Keratinocyte (primary cell): ENCODE measurements around the gene CDH8. TPM values are rescaled to one million over a fixed set of nuclear protein-coding genes. Genes with fewer than 3 reads are reported as not detected.

ENCODE experiments used
- DNase-seq: peaks from one replicate; pipeline ENCODE4 v3.0.0-alpha.2; 2011; ENCODE audit warnings: low read depth, missing footprints, low spot score
- FAIRE-seq: peaks from 2 replicates; lab custom pipeline; 2011; peaks lifted over from hg19 to GRCh38; lab: Jason Lieb, UNC
- H2AFZ ChIP-seq: 2 replicates; pipeline ENCODE4 v1.6.0; 2012; ENCODE audit warnings: low read length, control low read depth, inconsistent platforms; ENCODE audit not compliant: control insufficient read depth
- H3K27ac ChIP-seq: 2 replicates; pipeline ENCODE4 v1.5.1; 2011; ENCODE audit warnings: low read length; ENCODE audit not compliant: control insufficient read depth, insufficient read depth
- H3K27me3 ChIP-seq: 3 replicates; pipeline ENCODE4 v1.6.0; 2011; ENCODE audit warnings: low read length; ENCODE audit not compliant: control insufficient read depth, insufficient read depth; ENCODE audit errors: extremely low read depth
- H3K36me3 ChIP-seq, 2 experiments: 2 replicates in 1 of 2; 3 replicates in 1 of 2; pipeline ENCODE4 v1.5.1; 2011; ENCODE audit warnings: low read length in 2 of 2, mild to moderate bottlenecking in 1 of 2; ENCODE audit not compliant: control insufficient read depth in 2 of 2, insufficient read depth in 2 of 2; ENCODE audit errors: extremely low read depth in 1 of 2
- H3K4me1 ChIP-seq: 3 replicates; pipeline ENCODE4 v1.5.1; 2011; ENCODE audit warnings: low read length; ENCODE audit not compliant: control insufficient read depth, insufficient read depth; ENCODE audit errors: extremely low read depth
- H3K4me2 ChIP-seq: 3 replicates; pipeline ENCODE4 v1.6.0; 2011; ENCODE audit warnings: low read depth, low read length; ENCODE audit not compliant: control insufficient read depth, insufficient read depth; ENCODE audit errors: extremely low read depth
- H3K4me3 ChIP-seq, 3 experiments: fragments of 200-600 bp in 1 of 3; sonication (generic) in 1 of 3; 2 replicates in 2 of 3; 3 replicates in 1 of 3; pipeline ENCODE4 v1.5.1; 2011 to 2016; ENCODE audit warnings: low read length in 3 of 3, mild to moderate bottlenecking in 3 of 3, control low read depth in 2 of 3, inconsistent platforms in 1 of 3, low read depth in 1 of 3, mixed read lengths in 1 of 3, mixed run types in 1 of 3, moderate library complexity in 1 of 3; ENCODE audit not compliant: control insufficient read depth in 2 of 3, insufficient read depth in 2 of 3; ENCODE audit errors: extremely low read depth in 1 of 3
- H3K79me2 ChIP-seq: 2 replicates; pipeline ENCODE4 v1.6.0; 2012; ENCODE audit warnings: low read length; ENCODE audit not compliant: control insufficient read depth, insufficient read depth
- H3K9ac ChIP-seq: 3 replicates; pipeline ENCODE4 v1.6.0; 2011; ENCODE audit warnings: low read length; ENCODE audit not compliant: control insufficient read depth, insufficient read depth; ENCODE audit errors: extremely low read depth
- H3K9me1 ChIP-seq: 3 replicates; pipeline ENCODE4 v1.6.0; 2011; ENCODE audit warnings: low read length; ENCODE audit not compliant: control insufficient read depth, insufficient read depth; ENCODE audit errors: extremely low read depth
- H3K9me3 ChIP-seq: 2 replicates; pipeline ENCODE4 v1.5.1; 2012; ENCODE audit warnings: low read depth, low read length; ENCODE audit not compliant: control insufficient read depth
- H4K20me1 ChIP-seq: 3 replicates; pipeline ENCODE4 v1.6.0; 2011; ENCODE audit warnings: low read length; ENCODE audit not compliant: control insufficient read depth, insufficient read depth; ENCODE audit errors: extremely low read depth
- CTCF ChIP-seq, 3 experiments: IDR thresholded peaks in 1 of 3; conservative IDR thresholded peaks in 1 of 3; optimal IDR thresholded peaks in 1 of 3; 2 replicates in 2 of 3; 3 replicates in 1 of 3; pipeline versions ENCODE3 to v1.5.1; 2011; ENCODE audit warnings: low read length in 3 of 3, mild to moderate bottlenecking in 3 of 3, moderate library complexity in 2 of 3, control low read depth in 1 of 3, inconsistent platforms in 1 of 3; ENCODE audit not compliant: insufficient read depth in 2 of 3; ENCODE audit errors: extremely low read depth in 1 of 3
- EZH2 ChIP-seq: IDR thresholded peaks from one replicate; pipeline ENCODE4 v1.6.1; 2012; ENCODE audit warnings: inconsistent platforms, mild to moderate bottlenecking, low read length, moderate library complexity
- dilution Hi-C: fragments of 300-500 bp; cut with MboI; formaldehyde crosslinking; loops from one replicate; pipeline ENCODE4 v1.7.0; 2020; ENCODE audit warnings: low sequenced_read_pairs; ENCODE audit not compliant: extremely low pct_ligation_motif_present
- polyA plus RNA-seq, 5 experiments: library from polyadenylated mRNA; depleted of rRNA in 3 of 5; stranded (reverse) in 3 of 5; stranded (forward) in 1 of 5; unstranded in 1 of 5; fragments of >200 nt; gene quantifications; 1 replicate in 1 of 5; 2 replicates in 3 of 5; 3 replicates in 1 of 5; pipeline versions ENCODE4 v1.2.1 to v1.2.3, GENCODE V29; 2011 to 2012; ENCODE audit warnings: missing spikeins in 2 of 5, low read depth in 1 of 5, low replicate concordance in 1 of 5

The CDH8 gene
- polyA plus RNA-seq, 1 donor (not counting 4 experiments of a cell fraction or from before 2014, with no cell fraction given), result 0.18 TPM

- no peaks in the 10 kb centered on the region for H3K9me1 ChIP-seq
- no peak overlapping the region for H2AFZ ChIP-seq
- dilution Hi-C loops, result no loop called here
- no peaks in the 10 kb centered on the region for H3K36me3 ChIP-seq
- no peak for FAIRE-seq
- no peak overlapping the region for H3K4me2 ChIP-seq
- H3K9me3 ChIP-seq, result no peaks in the 10 kb centered on the region
- TF ChIP-seq EZH2 (no peak), CTCF (optimal IDR thresholded peaks at IDR 0.05 in 1 of 3, IDR thresholded peaks at IDR 0.05 in 1 of 3, conservative IDR thresholded peaks at IDR 0.05 in 1 of 3; ENCODE audit: extremely low read depth in 1 of 3, insufficient read depth in 2 of 3, low read length in 3 of 3) (no peak)
- no peak overlapping the region for H3K9ac ChIP-seq
- no peaks in the 10 kb centered on the region for H3K79me2 ChIP-seq
- no peaks in the 10 kb centered on the region for H3K4me1 ChIP-seq
- no peaks in the 10 kb centered on the region for H4K20me1 ChIP-seq
- no peak overlapping the region for H3K27ac ChIP-seq
- no peaks in the 10 kb centered on the region for H3K27me3 ChIP-seq
- no peak for DNase-seq
- no peak overlapping the region for H3K4me3 ChIP-seq
These were observed 48.7 kb downstream of the CDH8 start for GRCh38 chr16:61987474-61988012.

GRCh38 chr16:61969077-61969382, 67.2 kb downstream of the CDH8 start:
- FAIRE-seq (no peak), DNase-seq (no peak)
- Histone ChIP-seq H3K4me1 (no peaks in the 10 kb centered on the region), H3K27me3 (no peaks in the 10 kb centered on the region), H3K4me3 (no peak overlapping the region), H2AFZ (no peak overlapping the region), H3K4me2 (no peak overlapping the region), H4K20me1 (no peaks in the 10 kb centered on the region), H3K9me3 (no peaks in the 10 kb centered on the region), H3K36me3 (no peaks in the 10 kb centered on the region), H3K27ac (no peak overlapping the region), H3K9ac (no peak overlapping the region), H3K9me1 (no peaks in the 10 kb centered on the region), H3K79me2 (no peaks in the 10 kb centered on the region)
- dilution Hi-C loops, result no loop called here
- TF ChIP-seq CTCF (optimal IDR thresholded peaks at IDR 0.05 in 1 of 3, IDR thresholded peaks at IDR 0.05 in 1 of 3, conservative IDR thresholded peaks at IDR 0.05 in 1 of 3; ENCODE audit: extremely low read depth in 1 of 3, insufficient read depth in 2 of 3, low read length in 3 of 3), result no peak
- no peak for TF ChIP-seq EZH2
